ENCODE data around the gene HJV.
A peak's percentile ranks its signal among the peaks of the same experiment; 100 is the strongest.

The HJV gene

DNA sequence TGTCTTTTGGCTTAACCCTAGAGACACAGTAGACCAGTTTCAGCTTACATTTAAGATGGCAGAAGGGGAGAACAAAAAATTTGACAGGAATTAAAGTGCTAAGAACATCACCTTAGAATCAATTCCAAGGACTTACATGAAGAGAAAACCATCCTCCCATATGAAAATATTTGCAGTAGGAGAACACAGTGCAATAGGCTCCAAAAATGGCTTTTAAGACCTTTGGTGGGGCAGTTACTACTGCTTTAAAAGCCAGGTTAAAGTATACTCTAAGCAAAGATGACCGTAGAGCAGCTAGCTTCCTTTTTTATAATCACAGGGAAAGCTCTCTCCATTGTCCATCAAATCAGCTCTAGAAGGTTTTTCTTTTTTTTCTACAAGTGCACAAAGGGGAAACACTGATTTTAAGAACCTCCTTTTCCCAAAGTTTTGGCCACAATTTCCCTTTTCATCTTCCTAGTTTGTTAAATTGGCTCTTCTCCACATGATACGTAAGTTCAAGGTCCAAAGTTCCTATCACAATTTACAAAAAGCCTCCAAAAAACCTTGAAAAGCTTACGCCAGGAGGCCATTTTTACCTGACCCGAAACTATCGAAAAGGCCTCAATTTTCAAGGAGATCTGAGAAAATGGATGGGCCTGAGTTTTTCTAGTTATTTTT lies 28.4 kb downstream of the HJV start:
- no peak for DNase-seq

DNA sequence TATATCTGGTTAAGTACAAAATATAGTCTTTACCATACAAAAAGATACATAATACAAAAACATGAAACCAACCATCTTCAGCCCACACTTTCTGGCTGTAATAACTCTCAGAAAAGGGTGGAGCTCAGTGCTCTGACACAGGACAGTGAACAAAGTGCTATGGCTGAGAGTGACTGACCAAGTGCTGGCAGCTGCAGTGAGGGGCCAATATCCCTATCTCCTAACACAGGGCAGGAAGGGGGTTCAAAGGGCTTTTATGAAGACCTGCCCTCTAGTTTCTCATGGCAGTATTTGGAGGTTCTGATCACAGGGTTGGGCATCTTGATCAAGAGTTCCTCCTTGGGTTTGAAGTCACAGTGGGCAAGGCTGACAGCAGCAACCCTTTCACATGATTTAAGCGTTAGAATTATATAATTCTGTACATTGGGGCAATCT lies 29.0 kb downstream of the HJV start:
- DNase-seq, result no peak

DNA sequence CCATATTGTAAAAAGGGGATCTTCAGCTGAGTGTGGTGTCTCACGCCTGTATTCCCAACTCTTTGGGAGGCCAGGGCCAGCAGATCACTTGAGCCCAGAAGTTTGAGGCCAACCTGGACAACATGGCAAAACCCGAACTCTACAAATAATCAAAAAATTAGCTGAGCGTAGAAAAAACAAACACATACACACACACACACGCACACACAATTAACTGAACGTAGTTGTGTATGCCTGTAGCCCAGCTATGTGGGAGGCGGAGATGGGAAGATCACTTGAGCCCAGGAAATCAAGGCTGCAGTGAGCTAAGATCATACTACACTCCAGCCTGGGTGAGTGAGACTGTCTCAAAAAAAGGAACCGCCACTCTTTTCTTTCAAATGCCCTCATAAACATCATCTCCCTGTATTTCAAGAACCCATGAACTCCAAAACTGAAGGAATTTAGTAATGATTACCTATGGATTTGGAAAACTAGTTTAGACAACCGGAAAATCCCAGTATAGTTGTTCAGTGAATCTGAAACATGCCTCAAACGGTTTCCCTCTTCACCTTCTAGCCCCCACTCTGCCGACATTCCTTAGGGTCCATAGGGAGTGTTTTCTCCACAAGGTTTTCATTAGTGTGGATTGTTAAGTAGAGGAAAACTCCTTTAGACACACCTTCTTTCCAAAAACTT lies 29.7 kb downstream of the HJV start:
- no peak for DNase-seq

DNA sequence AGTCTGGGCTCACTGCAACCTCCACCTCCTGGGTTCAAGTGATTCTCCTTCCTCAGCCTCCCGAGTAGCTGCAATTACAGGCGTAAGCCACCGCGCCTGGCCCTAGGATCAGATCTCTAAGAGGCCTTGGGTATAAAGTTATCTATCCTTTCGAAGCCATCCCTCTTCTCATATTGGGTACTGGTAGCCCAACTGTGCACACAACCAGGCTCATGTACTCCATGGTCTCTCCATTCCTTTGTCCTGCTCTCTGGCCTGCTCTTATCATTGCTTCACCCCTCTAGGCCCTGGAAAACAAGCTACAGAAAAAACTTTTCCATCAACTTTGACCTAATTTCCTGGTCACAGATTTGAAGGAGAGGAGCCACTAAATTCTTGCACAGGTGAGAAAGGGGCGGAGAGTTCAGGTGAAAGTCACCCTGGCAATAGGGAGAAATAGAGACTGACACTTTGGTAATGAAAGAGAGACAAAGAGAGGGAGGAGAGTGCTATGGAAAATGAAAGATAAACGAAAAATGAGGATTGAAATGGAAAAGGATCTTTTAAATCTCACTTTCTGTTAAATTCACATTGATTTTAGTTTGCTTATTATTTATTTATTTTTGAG lies 31.2 kb downstream of the HJV start:
- DNase-seq, result no peak

DNA sequence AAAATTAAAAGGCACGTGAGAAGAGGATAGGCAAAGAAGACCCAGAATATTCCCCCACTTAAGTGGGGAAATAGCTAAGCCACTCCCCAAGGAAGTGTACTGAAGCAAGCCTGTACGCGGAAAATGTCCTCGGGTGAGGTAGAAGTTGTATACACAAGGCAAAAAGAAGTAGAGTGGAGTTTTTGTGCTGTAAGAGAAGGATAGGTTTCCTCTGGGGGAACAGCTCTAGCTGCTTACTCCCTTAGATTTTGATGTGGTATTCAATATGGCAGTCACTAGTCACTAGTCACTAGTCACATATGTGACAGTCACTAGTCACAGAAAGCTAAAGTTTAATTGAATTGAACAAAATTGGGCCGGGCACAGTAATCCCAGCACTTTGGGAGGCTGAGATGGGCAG lies 32.8 kb downstream of the HJV start:
- no peak for DNase-seq

DNA sequence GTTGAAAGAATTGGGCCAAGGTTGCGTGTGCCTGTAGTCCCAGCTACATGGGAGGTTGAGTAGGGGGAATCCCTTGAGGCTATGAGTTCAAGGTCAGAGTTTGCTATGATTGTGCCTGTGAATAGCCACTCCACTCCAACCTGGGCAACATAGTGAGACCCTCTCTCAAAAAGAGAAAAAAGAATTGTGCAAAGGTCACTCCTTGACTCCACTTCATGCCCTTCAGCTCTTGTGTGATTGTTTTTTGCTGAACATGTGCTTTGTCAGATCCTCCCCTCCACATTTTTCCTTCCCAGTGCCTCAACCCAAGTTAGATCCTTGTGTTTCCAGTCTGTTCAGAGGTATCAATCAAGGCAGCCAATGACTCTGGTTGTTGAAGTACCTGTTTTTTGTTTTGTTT lies 33.6 kb downstream of the HJV start:
- no peak for DNase-seq

DNA sequence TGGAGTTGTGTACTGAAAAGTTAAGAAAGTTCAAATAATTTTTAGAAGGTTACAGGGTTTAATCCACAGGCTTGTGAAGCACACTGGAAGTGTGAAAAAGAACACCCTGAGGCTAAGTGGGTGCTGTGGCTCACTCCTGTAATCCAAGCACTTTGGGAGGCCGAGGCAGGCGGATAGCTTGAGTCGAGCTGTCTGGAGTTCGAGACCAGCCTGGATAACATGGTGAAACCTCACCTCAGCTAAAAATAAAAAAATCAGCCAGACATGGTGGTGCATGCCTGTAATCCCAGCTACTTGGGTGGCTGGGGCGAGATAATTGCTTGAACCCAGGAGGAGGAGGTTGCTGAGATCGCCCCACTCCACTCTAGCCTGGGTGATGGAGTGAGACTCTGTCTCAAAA lies 35.0 kb downstream of the HJV start:
- no peak for DNase-seq

DNA sequence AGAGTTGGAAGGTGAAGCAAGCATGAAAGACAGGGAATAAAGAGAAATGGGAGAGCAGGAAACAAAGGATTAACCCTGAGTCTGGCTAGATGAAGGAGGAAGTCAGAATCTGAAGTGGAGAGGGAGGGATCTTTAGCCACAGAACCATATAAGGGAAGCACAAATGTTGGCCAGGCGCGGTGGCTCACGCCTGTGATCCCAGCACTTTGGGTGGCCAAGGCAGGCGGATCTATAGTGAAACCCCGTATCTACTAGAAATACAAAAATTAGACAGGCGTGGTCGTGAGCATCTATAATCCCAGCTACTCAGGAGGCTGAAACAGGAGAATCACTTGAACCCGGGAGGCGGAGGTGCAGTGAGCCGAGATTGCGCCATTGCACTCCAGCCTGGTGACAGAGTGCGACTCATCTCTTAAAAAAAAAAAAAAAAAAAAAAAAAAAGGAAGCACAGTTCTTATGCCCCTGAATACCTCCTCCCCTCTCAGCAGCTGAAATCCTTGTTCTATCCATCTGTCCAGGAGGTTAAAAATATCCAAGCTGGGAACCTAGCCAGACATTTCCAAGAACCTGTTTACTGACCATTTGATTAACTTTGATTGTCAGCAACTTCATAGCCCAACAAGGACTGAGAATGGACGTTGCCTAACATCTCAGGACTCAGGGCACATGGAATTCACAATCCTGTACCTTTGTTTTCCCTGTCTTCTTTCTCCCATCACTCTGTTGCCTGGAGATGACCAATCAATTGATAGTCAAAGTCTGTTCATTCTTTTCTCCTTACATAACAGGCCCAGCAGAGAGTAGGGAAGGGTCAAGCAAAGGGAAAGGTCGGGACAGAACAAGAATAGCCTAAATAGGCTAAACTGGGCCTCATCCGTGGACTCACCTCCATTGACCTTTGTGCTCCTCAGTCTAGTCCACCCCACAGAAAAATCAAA lies 35.8 kb downstream of the HJV start:
- DNase-seq, result no peak

DNA sequence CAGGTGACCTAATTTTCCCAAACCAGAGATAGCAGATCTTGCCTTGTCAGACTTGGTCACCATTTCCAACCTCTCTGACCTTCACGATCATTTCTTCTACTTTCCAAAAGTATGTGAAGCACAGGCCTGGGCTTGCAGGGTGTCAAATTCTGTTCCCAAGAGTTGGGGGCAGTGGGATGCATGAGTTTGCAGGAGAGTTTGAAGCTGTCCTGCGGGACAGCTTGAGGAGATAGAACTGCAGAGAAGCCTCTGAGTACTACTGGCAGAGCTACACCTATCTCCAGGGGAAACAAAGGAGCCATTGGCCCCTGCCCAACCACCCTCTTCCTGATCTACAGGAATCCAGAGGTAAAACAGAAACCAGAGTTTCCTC lies 36.4 kb downstream of the HJV start:
- DNase-seq, result no peak

DNA sequence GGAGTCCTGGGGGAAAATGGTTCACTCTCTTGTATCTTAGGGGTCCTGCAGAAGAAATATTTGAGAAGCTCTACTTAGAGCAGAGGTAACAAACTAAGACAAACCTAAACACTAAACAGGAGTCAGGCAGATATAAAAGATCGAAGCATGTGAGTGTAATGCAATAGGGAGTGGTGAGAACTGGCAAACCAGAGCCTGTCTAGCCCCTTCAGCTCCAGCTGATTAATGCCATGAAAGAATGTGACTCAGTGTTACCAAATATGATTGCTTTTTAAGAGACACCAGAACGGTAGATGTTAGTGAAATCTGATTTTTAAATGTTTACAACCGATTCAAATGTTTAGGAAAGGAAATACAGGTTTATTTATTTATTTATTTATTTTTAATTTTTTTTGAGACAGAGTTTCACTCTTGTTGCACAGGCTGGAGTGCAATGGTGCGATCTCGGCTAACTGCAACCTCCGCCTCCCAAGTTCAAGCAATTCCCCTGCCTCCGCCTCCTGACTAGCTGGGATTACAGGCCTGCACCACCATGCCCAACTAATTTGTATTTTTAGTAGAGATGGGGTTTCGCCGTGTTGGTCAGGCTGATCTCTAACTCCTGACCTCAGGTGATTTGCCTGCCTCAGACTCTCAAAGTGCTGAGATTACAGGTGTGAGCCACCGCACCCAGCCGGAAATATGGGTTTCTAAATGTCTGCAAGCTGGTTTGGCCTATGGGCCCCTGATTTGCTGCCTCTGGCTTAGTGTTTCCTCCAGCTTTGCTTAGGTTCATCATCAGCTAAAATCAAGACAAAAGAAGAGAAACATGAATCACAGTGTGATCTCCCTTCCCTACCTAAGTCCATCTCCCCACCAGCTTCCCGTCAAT lies 37.3 kb downstream of the HJV start:
- DNase-seq, result peak; percentile 51

DNA sequence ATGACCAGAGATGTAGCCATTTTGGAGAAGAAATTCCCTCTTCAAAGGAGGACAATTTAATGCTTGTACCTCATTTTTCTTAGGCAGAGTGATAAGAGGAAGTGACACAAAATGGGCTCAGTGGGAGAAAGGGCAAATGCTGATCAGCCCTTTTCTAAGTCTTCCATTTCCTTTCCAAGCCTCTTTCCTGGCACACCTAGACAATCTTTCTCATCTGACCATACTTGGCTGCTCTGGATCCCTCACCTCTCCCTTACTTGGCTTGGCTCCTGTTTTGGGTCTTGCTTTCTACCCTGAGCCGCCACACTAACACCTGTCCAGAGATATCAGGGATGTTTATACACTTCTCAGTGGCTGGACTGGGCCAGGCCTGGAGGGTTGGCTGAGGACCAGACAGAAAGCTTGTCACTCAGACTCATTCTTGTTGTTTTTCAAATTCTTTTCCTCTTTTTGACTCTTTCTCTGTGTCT lies 38.3 kb downstream of the HJV start:
- DNase-seq, result no peak

DNA sequence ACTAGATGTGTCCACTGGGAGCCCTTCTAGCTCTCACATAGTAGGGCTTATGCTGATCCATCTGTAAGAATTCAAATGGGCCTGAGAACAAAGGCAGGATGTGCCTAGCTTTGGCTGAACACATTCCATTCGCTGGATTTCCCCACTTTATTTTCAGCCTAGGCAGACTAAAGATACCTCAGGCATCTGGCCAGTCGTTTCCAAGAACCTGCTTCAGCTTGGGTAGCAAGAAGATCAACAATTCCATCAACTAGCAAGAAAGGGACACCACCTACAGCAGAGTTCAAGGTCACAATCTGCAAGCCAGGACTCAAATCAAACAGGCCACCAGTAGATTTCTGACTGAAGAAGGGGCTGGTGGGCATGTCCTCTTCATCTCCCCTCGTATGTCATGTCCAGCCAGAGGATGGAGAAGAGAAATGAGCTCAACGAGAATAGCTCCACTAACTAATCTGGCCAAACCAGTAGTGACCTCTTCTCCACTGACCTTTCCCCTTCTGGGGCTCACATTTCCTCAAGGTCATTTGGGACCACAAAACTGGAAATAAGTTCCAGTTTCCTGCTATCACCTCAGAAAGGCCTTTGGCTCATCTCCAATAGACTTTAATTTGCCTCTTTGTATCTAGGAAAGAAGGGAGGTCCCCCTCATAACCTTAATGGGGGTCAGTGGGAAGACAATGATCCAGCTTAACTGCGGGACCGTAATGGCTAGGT lies 39.4 kb downstream of the HJV start:
- DNase-seq, result no peak

DNA sequence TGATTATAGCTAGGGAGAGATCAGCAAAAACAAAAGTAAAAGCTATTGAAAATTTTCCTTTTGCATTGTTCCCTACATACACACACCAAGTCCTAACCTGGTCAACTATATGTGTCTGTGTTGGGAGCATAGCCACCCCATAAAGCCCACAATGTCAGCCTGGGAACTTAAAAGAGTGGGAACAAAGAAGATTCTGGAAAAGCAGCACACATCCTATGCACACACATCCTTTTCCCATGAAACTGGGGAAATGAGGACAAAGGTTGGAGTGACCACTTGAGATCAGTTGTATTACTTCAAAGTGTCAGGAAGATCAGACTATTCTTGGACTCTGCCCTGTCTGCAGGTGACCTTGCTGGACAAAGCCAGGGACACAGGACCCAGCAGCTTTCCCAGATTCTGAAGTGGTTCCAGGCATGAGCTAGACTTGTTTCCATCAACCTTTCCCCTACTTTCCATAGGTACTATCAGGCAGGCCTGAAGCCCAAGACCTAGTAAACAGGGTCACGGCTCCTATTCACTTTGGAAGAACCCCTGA lies 41.0 kb downstream of the HJV start:
- DNase-seq, result no peak

DNA sequence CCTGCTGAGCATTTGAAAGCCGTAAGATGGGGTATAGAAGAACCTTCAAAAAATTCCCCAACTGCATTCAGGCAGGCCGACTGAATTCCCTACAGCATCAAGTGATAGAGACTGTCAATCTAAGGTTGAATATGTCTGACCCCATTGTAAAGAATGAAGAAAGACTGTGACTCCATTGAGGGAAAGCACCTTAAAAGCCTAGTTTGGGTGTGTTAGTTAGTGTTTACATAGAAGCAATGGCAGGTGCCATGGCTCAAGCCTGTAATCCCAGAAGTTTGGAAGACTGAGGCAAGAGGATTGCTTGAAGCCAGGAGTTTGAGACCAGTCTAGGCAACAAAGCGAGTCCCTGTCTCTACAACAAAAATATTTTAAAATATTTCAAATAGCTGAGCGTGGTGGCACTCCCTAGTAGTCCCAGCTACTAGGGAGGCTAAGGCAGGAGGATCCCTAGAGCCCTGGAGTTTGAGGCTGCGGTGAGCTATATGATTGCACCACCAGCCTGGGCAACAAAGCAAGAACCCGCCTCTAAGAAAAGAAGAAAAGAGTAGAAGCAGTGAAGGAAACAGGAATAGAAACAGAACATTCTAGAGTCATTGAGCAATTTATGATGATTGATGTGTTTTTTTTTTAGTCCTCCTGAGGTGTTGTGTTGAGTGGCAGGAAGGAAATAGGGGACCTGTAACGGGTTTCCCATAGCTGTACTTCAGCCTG lies 41.6 kb downstream of the HJV start:
- no peak for DNase-seq

DNA sequence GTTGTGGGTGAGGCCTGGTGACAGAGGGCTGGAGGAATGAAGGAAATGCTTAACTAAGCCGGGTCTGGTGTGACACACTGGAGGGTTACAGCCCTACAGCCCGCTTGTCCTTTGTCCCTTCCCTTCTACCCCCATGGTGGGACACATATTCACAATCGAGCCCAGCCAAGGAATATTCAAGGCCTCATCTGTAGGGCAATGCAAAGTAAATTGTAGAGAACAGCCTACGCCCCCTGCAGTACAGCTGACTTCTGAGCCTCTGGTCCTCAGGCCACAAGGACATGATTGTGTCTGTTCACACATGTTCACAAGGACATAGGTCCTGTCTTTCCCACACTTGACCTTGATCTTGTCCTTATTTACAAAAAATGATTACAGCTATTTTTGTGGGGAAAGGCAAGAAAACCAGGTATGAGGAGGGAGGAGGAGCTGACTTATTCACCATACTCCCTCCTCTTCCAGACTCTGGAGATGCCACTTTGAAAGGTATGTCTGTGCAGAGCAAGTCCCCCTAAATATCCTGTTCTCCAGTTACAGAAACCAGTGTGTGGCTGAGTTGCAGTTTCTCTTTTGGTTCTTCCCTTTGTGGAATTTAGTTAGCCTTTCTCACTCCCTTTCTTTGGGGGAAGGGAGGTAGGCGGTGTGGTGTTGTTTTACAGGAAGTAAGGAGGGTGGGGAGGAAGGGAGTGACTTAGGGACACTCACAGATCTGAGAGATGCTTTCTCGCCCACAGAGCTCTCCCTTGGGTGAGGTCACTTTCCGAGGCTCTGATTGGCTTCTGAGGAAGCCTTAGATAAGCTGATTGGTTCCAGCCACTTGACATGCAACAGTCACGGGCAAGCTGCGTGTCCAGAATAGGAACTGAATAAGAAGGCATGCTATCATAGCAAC lies 42.4 kb downstream of the HJV start:
- peak; percentile 63 for DNase-seq

DNA sequence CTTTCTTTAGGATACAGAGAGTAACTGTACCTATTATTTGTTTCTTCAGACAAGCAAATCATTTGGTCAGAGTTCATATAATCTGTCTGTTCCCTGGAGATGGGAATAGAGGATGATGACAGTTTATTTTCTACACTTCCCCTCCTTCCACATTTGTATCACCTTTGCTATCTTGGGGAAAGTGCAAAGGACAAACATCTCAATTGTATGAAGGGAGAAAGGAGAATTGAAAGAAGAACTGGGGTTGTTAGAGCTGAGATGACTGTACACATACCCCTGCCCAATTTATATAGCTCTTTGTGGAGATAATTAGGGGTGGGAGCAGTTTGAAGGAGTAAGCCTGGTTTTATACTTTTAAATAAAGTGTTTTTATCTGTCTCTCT lies 43.1 kb downstream of the HJV start:
- no peak for DNase-seq

DNA sequence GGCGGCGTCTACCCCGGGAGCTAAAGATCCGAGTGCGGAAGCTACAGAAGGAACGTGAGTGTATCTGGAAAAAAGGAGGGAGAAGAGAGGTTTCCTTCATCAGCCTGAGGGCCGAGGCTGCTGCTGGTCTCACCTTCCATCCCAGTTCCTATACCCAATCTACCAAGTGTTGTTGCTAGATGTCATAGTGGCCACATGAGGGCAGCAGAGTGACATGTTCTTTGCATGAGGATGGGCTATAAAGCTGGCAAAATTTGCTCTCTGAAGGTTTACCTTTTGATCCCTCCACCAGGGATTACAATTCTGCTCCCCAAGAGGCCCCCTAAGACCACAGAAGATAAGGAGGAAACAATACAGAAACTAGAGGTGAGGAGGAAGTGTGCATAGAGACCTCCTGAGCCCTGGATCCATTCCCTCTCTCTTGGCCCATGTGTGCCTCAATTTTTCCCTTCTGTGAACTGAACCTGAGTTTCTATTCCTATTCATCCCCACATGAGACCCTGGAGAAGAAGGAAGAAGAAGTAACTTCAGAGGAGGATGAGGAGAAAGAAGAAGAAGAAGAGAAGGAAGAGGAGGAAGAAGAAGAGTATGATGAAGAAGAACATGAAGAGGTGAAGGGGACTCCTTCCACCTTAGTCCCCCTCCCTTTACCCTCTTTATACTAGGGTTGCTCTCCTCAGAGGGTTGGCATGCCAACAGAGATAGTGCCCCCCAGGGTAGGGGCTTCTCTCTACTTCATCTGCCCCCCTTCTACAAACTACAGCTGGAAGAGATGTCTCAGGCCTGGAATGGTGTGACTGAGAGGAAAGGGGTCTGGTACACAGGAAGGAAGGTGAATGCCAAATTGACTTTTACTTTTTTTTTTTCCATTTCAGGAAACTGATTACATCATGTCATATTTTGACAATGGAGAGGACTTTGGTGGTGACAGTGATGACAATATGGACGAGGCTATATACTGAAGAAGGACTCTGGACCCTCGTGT lies 43.8 kb downstream of the HJV start:
- DNase-seq, result peak; percentile 56

DNA sequence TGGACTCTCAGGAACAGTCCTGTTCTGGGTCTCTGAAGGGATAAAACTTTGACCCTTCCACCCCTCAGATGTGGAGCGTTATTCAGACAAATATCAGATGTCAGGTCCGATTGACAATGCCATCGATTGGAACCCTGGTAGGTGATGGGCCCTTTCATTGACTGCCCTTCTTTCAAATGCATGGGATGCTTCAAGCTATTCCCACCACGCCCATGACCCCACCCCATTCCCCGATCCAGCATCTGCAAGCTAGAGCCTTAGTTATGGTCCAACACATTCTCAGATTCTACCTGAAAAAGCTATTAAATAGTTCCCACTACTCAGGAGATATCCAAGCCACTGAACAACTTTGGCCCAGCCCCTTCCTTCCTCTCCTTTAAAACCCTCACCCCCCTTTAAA lies 44.5 kb downstream of the HJV start:
- no peak for DNase-seq

All from activated effector memory CD4-positive, alpha-beta T cell treated with Interleukin-2 at 50 U/mL for 16 hours (primary cell).